ENCODE measurements around the gene KRTAP10-6.
"Not testable (repeated sequence)": the region's sequence is repeated elsewhere in the genome, so short reads cannot be mapped to it uniquely, and the experiment has no call there.

The KRTAP10-6 gene

GRCh38 chr21:44590897-44591800 is 1.2 kb downstream of the KRTAP10-6 start:
- Histone ChIP-seq H3K4me3 (ENCODE audit: low read depth in 1 of 5, low read length in 5 of 5) (peak overlapping the region in 1 of 5 donors; percentile 26), H3K4me1 (ENCODE audit: control insufficient read depth in 5 of 5, insufficient read depth in 5 of 5, low read length in 5 of 5) (peaks cover 2 to 24% (median 4%) of the 10 kb centered on the region in 5 donors), H3K27me3 (ENCODE audit: control insufficient read depth in 5 of 5, insufficient read depth in 4 of 5, low read length in 5 of 5) (peaks cover 0 to 10% (median 9%) of the 10 kb centered on the region in 5 donors)
- H3K36me3 ChIP-seq (ENCODE audit: control insufficient read depth in 5 of 5, insufficient read depth in 5 of 5, low read length in 5 of 5); H3K27ac ChIP-seq (ENCODE audit: low read depth, low read length); H3K9me3 ChIP-seq (ENCODE audit: control insufficient read depth in 5 of 5, low read length in 5 of 5); H3K9ac ChIP-seq (ENCODE audit: low read length in 5 of 5): not testable (repeated sequence)

GRCh38 chr21:44590311-44590721 is 2.0 kb downstream of the KRTAP10-6 start:
- Histone ChIP-seq H3K9me3 (ENCODE audit: control insufficient read depth in 5 of 5, low read length in 5 of 5) (peaks cover 0 to 9% (median 0%) of the 10 kb centered on the region in 5 donors), H3K27ac (ENCODE audit: low read depth, low read length) (no peak overlapping the region), H3K27me3 (ENCODE audit: control insufficient read depth in 5 of 5, insufficient read depth in 4 of 5, low read length in 5 of 5) (peaks cover 6 to 17% (median 12%) of the 10 kb centered on the region in 5 donors), H3K9ac (ENCODE audit: low read length in 5 of 5) (no peak overlapping the region), H3K4me1 (ENCODE audit: control insufficient read depth in 5 of 5, insufficient read depth in 5 of 5, low read length in 5 of 5) (peaks cover 2 to 24% (median 4%) of the 10 kb centered on the region in 5 donors), H3K36me3 (ENCODE audit: control insufficient read depth in 5 of 5, insufficient read depth in 5 of 5, low read length in 5 of 5) (no peaks in the 10 kb centered on the region), H3K4me3 (ENCODE audit: low read depth in 1 of 5, low read length in 5 of 5) (no peak overlapping the region)

GRCh38 chr21:44589586-44590305 is 2.6 kb downstream of the KRTAP10-6 start:
- H3K27me3 ChIP-seq (ENCODE audit: control insufficient read depth in 5 of 5, insufficient read depth in 4 of 5, low read length in 5 of 5), result peaks cover 6 to 20% (median 13%) of the 10 kb centered on the region in 5 donors
- peaks cover 0 to 10% (median 0%) of the 10 kb centered on the region in 5 donors for H3K9me3 ChIP-seq (ENCODE audit: control insufficient read depth in 5 of 5, low read length in 5 of 5)
- no peaks in the 10 kb centered on the region for H3K36me3 ChIP-seq (ENCODE audit: control insufficient read depth in 5 of 5, insufficient read depth in 5 of 5, low read length in 5 of 5)
- no peak overlapping the region for H3K27ac ChIP-seq (ENCODE audit: low read depth, low read length)
- no peak overlapping the region for H3K4me3 ChIP-seq (ENCODE audit: low read depth in 1 of 5, low read length in 5 of 5)
- no peak overlapping the region for H3K9ac ChIP-seq (ENCODE audit: low read length in 5 of 5)
- H3K4me1 ChIP-seq (ENCODE audit: control insufficient read depth in 5 of 5, insufficient read depth in 5 of 5, low read length in 5 of 5), result peaks cover 2 to 24% (median 4%) of the 10 kb centered on the region in 5 donors

- Histone ChIP-seq H3K27ac (ENCODE audit: low read depth, low read length) (no peak overlapping the region), H3K4me3 (ENCODE audit: low read depth in 1 of 5, low read length in 5 of 5) (no peak overlapping the region), H3K9ac (ENCODE audit: low read length in 5 of 5) (no peak overlapping the region), H3K36me3 (ENCODE audit: control insufficient read depth in 5 of 5, insufficient read depth in 5 of 5, low read length in 5 of 5) (no peaks in the 10 kb centered on the region), H3K9me3 (ENCODE audit: control insufficient read depth in 5 of 5, low read length in 5 of 5) (peaks cover 0 to 10% (median 0%) of the 10 kb centered on the region in 5 donors), H3K27me3 (ENCODE audit: control insufficient read depth in 5 of 5, insufficient read depth in 4 of 5, low read length in 5 of 5) (peaks cover 6 to 21% (median 13%) of the 10 kb centered on the region in 5 donors), H3K4me1 (ENCODE audit: control insufficient read depth in 5 of 5, insufficient read depth in 5 of 5, low read length in 5 of 5) (peaks cover 2 to 24% (median 4%) of the 10 kb centered on the region in 5 donors)
Measured at GRCh38 chr21:44589094-44589493, 3.2 kb downstream of the KRTAP10-6 start.

- no peak overlapping the region for H3K4me3 ChIP-seq (ENCODE audit: low read depth in 1 of 5, low read length in 5 of 5)
- H3K9ac ChIP-seq (ENCODE audit: low read length in 5 of 5), result no peak overlapping the region
- peaks cover 6 to 18% (median 16%) of the 10 kb centered on the region in 5 donors for H3K27me3 ChIP-seq (ENCODE audit: control insufficient read depth in 5 of 5, insufficient read depth in 4 of 5, low read length in 5 of 5)
- H3K27ac ChIP-seq (ENCODE audit: low read depth, low read length), result no peak overlapping the region
- peaks cover 0 to 17% (median 7%) of the 10 kb centered on the region in 5 donors for H3K9me3 ChIP-seq (ENCODE audit: control insufficient read depth in 5 of 5, low read length in 5 of 5)
- no peaks in the 10 kb centered on the region for H3K4me1 ChIP-seq (ENCODE audit: control insufficient read depth in 5 of 5, insufficient read depth in 5 of 5, low read length in 5 of 5)
- no peaks in the 10 kb centered on the region for H3K36me3 ChIP-seq (ENCODE audit: control insufficient read depth in 5 of 5, insufficient read depth in 5 of 5, low read length in 5 of 5)
Measured at GRCh38 chr21:44585892-44586291, 6.4 kb downstream of the KRTAP10-6 start.

GRCh38 chr21:44583800-44584147 is 8.5 kb downstream of the KRTAP10-6 start:
- Histone ChIP-seq H3K27me3 (ENCODE audit: control insufficient read depth in 5 of 5, insufficient read depth in 4 of 5, low read length in 5 of 5) (peaks cover 6 to 15% (median 11%) of the 10 kb centered on the region in 5 donors), H3K9me3 (ENCODE audit: control insufficient read depth in 5 of 5, low read length in 5 of 5) (peaks cover 0 to 19% (median 14%) of the 10 kb centered on the region in 5 donors), H3K9ac (ENCODE audit: low read length in 5 of 5) (no peak overlapping the region), H3K27ac (ENCODE audit: low read depth, low read length) (no peak overlapping the region), H3K4me3 (ENCODE audit: low read depth in 1 of 5, low read length in 5 of 5) (no peak overlapping the region), H3K36me3 (ENCODE audit: control insufficient read depth in 5 of 5, insufficient read depth in 5 of 5, low read length in 5 of 5) (no peaks in the 10 kb centered on the region), H3K4me1 (ENCODE audit: control insufficient read depth in 5 of 5, insufficient read depth in 5 of 5, low read length in 5 of 5) (no peaks in the 10 kb centered on the region)

- Histone ChIP-seq H3K9ac (ENCODE audit: low read length in 5 of 5) (no peak overlapping the region), H3K4me1 (ENCODE audit: control insufficient read depth in 5 of 5, insufficient read depth in 5 of 5, low read length in 5 of 5) (no peaks in the 10 kb centered on the region), H3K9me3 (ENCODE audit: control insufficient read depth in 5 of 5, low read length in 5 of 5) (peaks cover 0 to 24% (median 14%) of the 10 kb centered on the region in 5 donors), H3K36me3 (ENCODE audit: control insufficient read depth in 5 of 5, insufficient read depth in 5 of 5, low read length in 5 of 5) (no peaks in the 10 kb centered on the region), H3K27ac (ENCODE audit: low read depth, low read length) (no peak overlapping the region), H3K4me3 (ENCODE audit: low read depth in 1 of 5, low read length in 5 of 5) (no peak overlapping the region), H3K27me3 (ENCODE audit: control insufficient read depth in 5 of 5, insufficient read depth in 4 of 5, low read length in 5 of 5) (peaks cover 6 to 15% (median 11%) of the 10 kb centered on the region in 5 donors)
Measured at GRCh38 chr21:44583089-44583799, 9.1 kb downstream of the KRTAP10-6 start.

- no peaks in the 10 kb centered on the region for H3K4me1 ChIP-seq (ENCODE audit: control insufficient read depth in 5 of 5, insufficient read depth in 5 of 5, low read length in 5 of 5)
- H3K36me3 ChIP-seq (ENCODE audit: control insufficient read depth in 5 of 5, insufficient read depth in 5 of 5, low read length in 5 of 5), result no peaks in the 10 kb centered on the region
- no peak overlapping the region for H3K4me3 ChIP-seq (ENCODE audit: low read depth in 1 of 5, low read length in 5 of 5)
- H3K27ac ChIP-seq (ENCODE audit: low read depth, low read length), result no peak overlapping the region
- no peak overlapping the region for H3K9ac ChIP-seq (ENCODE audit: low read length in 5 of 5)
- peaks cover 3 to 29% (median 19%) of the 10 kb centered on the region in 5 donors for H3K9me3 ChIP-seq (ENCODE audit: control insufficient read depth in 5 of 5, low read length in 5 of 5)
- peaks cover 6 to 15% (median 11%) of the 10 kb centered on the region in 5 donors for H3K27me3 ChIP-seq (ENCODE audit: control insufficient read depth in 5 of 5, insufficient read depth in 4 of 5, low read length in 5 of 5)
Measured at GRCh38 chr21:44582055-44582454, 10.2 kb downstream of the KRTAP10-6 start.

GRCh38 chr21:44581158-44581557 is 11.1 kb downstream of the KRTAP10-6 start:
- no peak overlapping the region for H3K9ac ChIP-seq (ENCODE audit: low read length in 5 of 5)
- H3K9me3 ChIP-seq (ENCODE audit: control insufficient read depth in 5 of 5, low read length in 5 of 5), result peaks cover 7 to 34% (median 27%) of the 10 kb centered on the region in 5 donors
- no peaks in the 10 kb centered on the region for H3K36me3 ChIP-seq (ENCODE audit: control insufficient read depth in 5 of 5, insufficient read depth in 5 of 5, low read length in 5 of 5)
- H3K27ac ChIP-seq (ENCODE audit: low read depth, low read length), result no peak overlapping the region
- peaks cover 6 to 15% (median 11%) of the 10 kb centered on the region in 5 donors for H3K27me3 ChIP-seq (ENCODE audit: control insufficient read depth in 5 of 5, insufficient read depth in 4 of 5, low read length in 5 of 5)
- no peak overlapping the region for H3K4me3 ChIP-seq (ENCODE audit: low read depth in 1 of 5, low read length in 5 of 5)
- H3K4me1 ChIP-seq (ENCODE audit: control insufficient read depth in 5 of 5, insufficient read depth in 5 of 5, low read length in 5 of 5), result no peaks in the 10 kb centered on the region
